A549 (cell line): ENCODE measurements around the gene CNTN4. TPM values are rescaled to one million over a fixed set of nuclear protein-coding genes. Genes with fewer than 3 reads are reported as not detected.

ENCODE experiments used
- ATAC-seq, 2 experiments: fragments of 200-7000 bp in 1 of 2; fragments of >200 bp in 1 of 2; cut with Nextera tagmentation in 1 of 2; cut with Tn5 transposase in 1 of 2; 3 replicates each; pipeline versions ENCODE4 v1.8.0 to v1.9.1; 2018 to 2020; ENCODE audit warnings: mild to moderate bottlenecking in 1 of 2, moderate library complexity in 1 of 2
- CTCF ChIA-PET: fragments of 300-600 bp; sonication (Branson Sonifier 250); formaldehyde crosslinking; extraction: SDS; loops from one replicate; lab custom pipeline; 2021; ENCODE audit warnings: antibody characterized with exemption, inconsistent platforms; lab: Yijun Ruan, JAX
- POLR2A ChIA-PET: fragments of 350-600 bp; formaldehyde crosslinking; extraction: SDS; loops from one replicate; lab custom pipeline; 2021; ENCODE audit warnings: antibody characterized with exemption, inconsistent platforms; lab: Yijun Ruan, JAX
- DNase-seq, 2 experiments: peaks; one replicate each; pipeline versions ENCODE4 v3.0.0 to v3.0.0-alpha.2; 2011 to 2016; ENCODE audit warnings: low read depth in 1 of 2, low spot score in 1 of 2
- FAIRE-seq: peaks from 2 replicates; lab custom pipeline; 2011; peaks lifted over from hg19 to GRCh38; lab: Jason Lieb, UNC
- H3K27ac ChIP-seq, 2 experiments: fragments of >200 bp; sonication (Bioruptor Twin); formaldehyde crosslinking; 3 replicates each; pipeline ENCODE4 v1.5.1; 2016 to 2017
- H3K4me1 ChIP-seq: fragments of >200 bp; sonication (Bioruptor Twin); formaldehyde crosslinking; 3 replicates; pipeline ENCODE4 v1.6.1; 2016
- H3K4me2 ChIP-seq: fragments of >200 bp; sonication (Bioruptor Twin); formaldehyde crosslinking; 3 replicates; pipeline ENCODE4 v1.6.1; 2016
- H3K4me3 ChIP-seq: fragments of >200 bp; sonication (Bioruptor Twin); formaldehyde crosslinking; 3 replicates; pipeline ENCODE4 v1.5.1; 2016
- H3K9me3 ChIP-seq: fragments of >200 bp; sonication (Bioruptor Twin); formaldehyde crosslinking; 3 replicates; pipeline ENCODE4 v1.6.1; 2016
- ATOH8 ChIP-seq: fragments of 250-450 bp; sonication (Bioruptor Pico); IDR thresholded peaks from 2 replicates; pipeline ENCODE4 v1.5.0; 2020; ENCODE audit warnings: low read depth, mild to moderate bottlenecking, moderate library complexity
- CBX8 ChIP-seq: fragments of 200-600 bp; sonication (generic); IDR thresholded peaks from 2 replicates; pipeline ENCODE4 v1.6.1; 2016
- CTCF ChIP-seq: fragments of >200 bp; sonication (Bioruptor Twin); formaldehyde crosslinking; IDR thresholded peaks from 3 replicates; pipeline ENCODE4 v1.5.1; 2016
- EHMT2 ChIP-seq: fragments of 200-600 bp; sonication (generic); IDR thresholded peaks from 2 replicates; pipeline ENCODE4 v1.6.1; 2016; ENCODE audit warnings: antibody characterized with exemption, low read depth, mild to moderate bottlenecking, moderate library complexity
- EP300 ChIP-seq, 2 experiments: fragments of >200 bp; sonication (Bioruptor Twin); formaldehyde crosslinking; IDR thresholded peaks; 2 replicates in 1 of 2; 3 replicates in 1 of 2; pipeline ENCODE4 v1.6.1; 2016 to 2017
- FOSL2 ChIP-seq, 2 experiments: fragments of 450-650 bp in 1 of 2; fragments of >200 bp in 1 of 2; sonication (Bioruptor Twin) in 1 of 2; formaldehyde crosslinking; IDR thresholded peaks; 2 replicates each; pipeline versions ENCODE4 v1.5.0 to v1.6.1; 2016 to 2020; ENCODE audit warnings: mild to moderate bottlenecking in 1 of 2, moderate library complexity in 1 of 2
- FOXS1 ChIP-seq: fragments of 250-450 bp; sonication (Bioruptor Pico); IDR thresholded peaks from 2 replicates; pipeline ENCODE4 v1.5.0; 2020; ENCODE audit warnings: mild to moderate bottlenecking, moderate library complexity
- GATA3 ChIP-seq: IDR thresholded peaks from 2 replicates; pipeline ENCODE4 v1.6.1; 2012; ENCODE audit warnings: borderline replicate concordance
- HEYL ChIP-seq: fragments of 250-450 bp; sonication (Bioruptor Pico); IDR thresholded peaks from 2 replicates; pipeline ENCODE4 v1.8.0; 2021; ENCODE audit warnings: mild to moderate bottlenecking, moderate library complexity
- HOXB13 ChIP-seq: fragments of 250-450 bp; sonication (Bioruptor Pico); IDR thresholded peaks from 2 replicates; pipeline ENCODE4 v1.5.0; 2020; ENCODE audit warnings: low read depth, mild to moderate bottlenecking, moderate library complexity
- JUN ChIP-seq, 2 experiments: fragments of >200 bp; sonication (Bioruptor Twin); formaldehyde crosslinking; IDR thresholded peaks; 2 replicates in 1 of 2; 3 replicates in 1 of 2; pipeline ENCODE4 v1.6.1; 2016 to 2017
- KDM1A ChIP-seq: fragments of 200-600 bp; sonication (generic); IDR thresholded peaks from 2 replicates; pipeline ENCODE4 v1.6.1; 2016; ENCODE audit warnings: low read depth, mild to moderate bottlenecking
- MAX ChIP-seq: IDR thresholded peaks from 2 replicates; pipeline ENCODE4 v1.6.1; 2012
- MAZ ChIP-seq: fragments of 150-350 bp; IDR thresholded peaks from 2 replicates; pipeline ENCODE4 v1.6.1; 2014; ENCODE audit warnings: antibody characterized with exemption, low read depth, low read length, borderline replicate concordance
- MYC ChIP-seq: IDR thresholded peaks from 2 replicates; pipeline ENCODE4 v1.6.1; 2012; ENCODE audit warnings: mild to moderate bottlenecking, inconsistent platforms, low read length, improper control_type of control experiment, borderline replicate concordance
- NFE2L2 ChIP-seq: fragments of 150-350 bp; conservative IDR thresholded peaks from 2 replicates; pipeline ENCODE4 v1.6.1; 2014; ENCODE audit warnings: low read length
- NPAS2 ChIP-seq: fragments of 250-450 bp; sonication (Bioruptor Pico); IDR thresholded peaks from 2 replicates; pipeline ENCODE4 v1.8.0; 2022; ENCODE audit warnings: mild to moderate bottlenecking, moderate library complexity, borderline replicate concordance
- NR3C1 ChIP-seq: fragments of >200 bp; sonication (Bioruptor Twin); formaldehyde crosslinking; IDR thresholded peaks from 3 replicates; pipeline ENCODE4 v1.6.1; 2017
- POLR2AphosphoS2 ChIP-seq: conservative IDR thresholded peaks from 2 replicates; pipeline ENCODE4 v1.6.1; 2012; ENCODE audit warnings: low read length, improper control_type of control experiment, inconsistent platforms
- RARB ChIP-seq: fragments of 250-450 bp; sonication (Bioruptor Pico); IDR thresholded peaks from 2 replicates; pipeline ENCODE4 v1.8.0; 2021; ENCODE audit warnings: mild to moderate bottlenecking, moderate library complexity
- REST ChIP-seq: fragments of 200-600 bp; sonication (generic); IDR thresholded peaks from 2 replicates; pipeline ENCODE4 v1.6.1; 2016; ENCODE audit warnings: antibody characterized with exemption, mild to moderate bottlenecking, moderate library complexity
- SMC3 ChIP-seq: fragments of >200 bp; sonication (Bioruptor Twin); formaldehyde crosslinking; IDR thresholded peaks from 3 replicates; pipeline ENCODE4 v1.6.1; 2018; ENCODE audit warnings: inconsistent platforms
- TP53 ChIP-seq: fragments of 250-450 bp; sonication (Bioruptor Pico); IDR thresholded peaks from 2 replicates; pipeline ENCODE4 v1.5.0; 2021; ENCODE audit warnings: mild to moderate bottlenecking, moderate library complexity
- ZNF302 ChIP-seq: fragments of 250-450 bp; sonication (Bioruptor Pico); IDR thresholded peaks from 2 replicates; pipeline ENCODE4 v1.9.0; 2021; ENCODE audit warnings: inconsistent platforms, mild to moderate bottlenecking, moderate library complexity
- WGBS: methylation state at CpG from one replicate; pipeline ENCODE4 v1.1.6; 2017; ENCODE audit errors: missing lambda C conversion rate; 5-methylcytosine and 5-hydroxymethylcytosine counted together
- polyA plus RNA-seq, 4 experiments: library from polyadenylated mRNA; depleted of rRNA in 3 of 4; stranded (reverse); fragments of >200 nt; fragmentation: RNase III in 1 of 4; extraction: RNeasy Plus Mini Kit Qiagen cat#74134 plus additional on column Dnase treatment in 1 of 4; gene quantifications; 2 replicates in 3 of 4; 3 replicates in 1 of 4; pipeline ENCODE4 v1.2.3, GENCODE V29; 2011 to 2017
- TF ChIP-seq, protein P1 (sequence below): fragments of 450-650 bp; IDR thresholded peaks from 2 replicates; pipeline ENCODE4 v1.6.1; 2014; ENCODE audit warnings: antibody characterized with exemption
- TF ChIP-seq, protein P2 (sequence below): fragments of 250-450 bp; sonication (Bioruptor Pico); IDR thresholded peaks from 2 replicates; pipeline ENCODE4 v1.5.0; 2021; ENCODE audit warnings: mild to moderate bottlenecking, moderate library complexity, borderline replicate concordance

The CNTN4 gene
- polyA plus RNA-seq, 2 of the 4 experiments (the other 2 are of a cell fraction): 0.03 TPM; not detected in 1

GRCh38 chr3:2603692-2604289 is 505.1 kb downstream of the CNTN4 start:
- no peaks in the 10 kb centered on the region for H3K4me1 ChIP-seq
- no peak overlapping the region for H3K4me3 ChIP-seq
- FAIRE-seq (no peak), ATAC-seq (no peak), DNase-seq (no peak)
- H3K4me2 ChIP-seq: no peak overlapping the region
- no peak overlapping the region for H3K27ac ChIP-seq
- 4% methylated on average over 5 of the region's 5 CpGs for WGBS
- TF ChIP-seq MAX: no peak
- TF ChIP-seq CTCF: no peak
- no peak for TF ChIP-seq JUN (IDR thresholded peaks at IDR 0.05)
- TF ChIP-seq MYC: no peak
- no peak for TF ChIP-seq KDM1A
- TF ChIP-seq SMC3: no peak
- no peak for TF ChIP-seq HOXB13
- TF ChIP-seq POLR2AphosphoS2: no peak
- no peak for TF ChIP-seq GATA3
- TF ChIP-seq NR3C1: no peak
- TF ChIP-seq, protein P1, sequence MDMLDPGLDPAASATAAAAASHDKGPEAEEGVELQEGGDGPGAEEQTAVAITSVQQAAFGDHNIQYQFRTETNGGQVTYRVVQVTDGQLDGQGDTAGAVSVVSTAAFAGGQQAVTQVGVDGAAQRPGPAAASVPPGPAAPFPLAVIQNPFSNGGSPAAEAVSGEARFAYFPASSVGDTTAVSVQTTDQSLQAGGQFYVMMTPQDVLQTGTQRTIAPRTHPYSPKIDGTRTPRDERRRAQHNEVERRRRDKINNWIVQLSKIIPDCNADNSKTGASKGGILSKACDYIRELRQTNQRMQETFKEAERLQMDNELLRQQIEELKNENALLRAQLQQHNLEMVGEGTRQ: no peak
- no peak for TF ChIP-seq MAZ
- no peak for TF ChIP-seq NFE2L2
- ChIA-PET CTCF (no interaction called here), POLR2A (no interaction called here)
- H3K9me3 ChIP-seq: no peaks in the 10 kb centered on the region; the same call in 2 of the 3 replicates

GRCh38 chr3:2614578-2614977 is 515.9 kb downstream of the CNTN4 start:
- ATAC-seq: no peak
- WGBS: 5% methylated on average over 3 of the region's 3 CpGs
- no peak for FAIRE-seq
- Histone ChIP-seq H3K27ac (no peak overlapping the region), H3K9me3 (no peaks in the 10 kb centered on the region), H3K4me1 (no peaks in the 10 kb centered on the region), H3K4me2 (no peak overlapping the region), H3K4me3 (no peak overlapping the region)
- TF ChIP-seq CTCF (no peak), FOSL2 (IDR thresholded peaks at IDR 0.05) (no peak), FOSL2 (CRISPR knock-in tag; IDR thresholded peaks at IDR 0.05) (no peak), HEYL (CRISPR knock-in tag) (no peak), TP53 (CRISPR knock-in tag) (no peak), REST (no peak), RARB (CRISPR knock-in tag) (no peak), FOXS1 (CRISPR knock-in tag) (no peak), EHMT2 (no peak), NPAS2 (CRISPR knock-in tag) (no peak), NFE2L2 (no peak), SMC3 (no peak), CBX8 (no peak), EP300 (IDR thresholded peaks at IDR 0.05) (no peak), ZNF302 (CRISPR knock-in tag) (no peak), ATOH8 (CRISPR knock-in tag) (no peak)
- TF ChIP-seq, protein P2, sequence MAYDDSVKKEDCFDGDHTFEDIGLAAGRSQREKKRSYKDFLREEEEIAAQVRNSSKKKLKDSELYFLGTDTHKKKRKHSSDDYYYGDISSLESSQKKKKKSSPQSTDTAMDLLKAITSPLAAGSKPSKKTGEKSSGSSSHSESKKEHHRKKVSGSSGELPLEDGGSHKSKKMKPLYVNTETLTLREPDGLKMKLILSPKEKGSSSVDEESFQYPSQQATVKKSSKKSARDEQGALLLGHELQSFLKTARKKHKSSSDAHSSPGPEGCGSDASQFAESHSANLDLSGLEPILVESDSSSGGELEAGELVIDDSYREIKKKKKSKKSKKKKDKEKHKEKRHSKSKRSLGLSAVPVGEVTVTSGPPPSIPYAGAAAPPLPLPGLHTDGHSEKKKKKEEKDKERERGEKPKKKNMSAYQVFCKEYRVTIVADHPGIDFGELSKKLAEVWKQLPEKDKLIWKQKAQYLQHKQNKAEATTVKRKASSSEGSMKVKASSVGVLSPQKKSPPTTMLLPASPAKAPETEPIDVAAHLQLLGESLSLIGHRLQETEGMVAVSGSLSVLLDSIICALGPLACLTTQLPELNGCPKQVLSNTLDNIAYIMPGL (CRISPR knock-in tag): no peak
- ChIA-PET POLR2A (no interaction called here), CTCF (no interaction called here)
- no peak for DNase-seq
